GM23338 (cell line): Measurements from ENCODE around the gene NR1I2. TPM values are rescaled to one million over a fixed set of nuclear protein-coding genes. Genes with fewer than 3 reads are reported as not detected.

Source experiments
- ATAC-seq: fragments of 200-7000 bp; cut with Tn5 transposase; 3 replicates; pipeline ENCODE4 v1.9.1; 2020
- DNase-seq: peaks from one replicate; pipeline ENCODE4 v3.0.0-alpha.2; 2015; ENCODE audit warnings: low spot score
- H2AFZ ChIP-seq: fragments of 200-600 bp; sonication (generic); 2 replicates; pipeline ENCODE4 v1.8.0; 2016; ENCODE audit warnings: antibody characterized with exemption, mild to moderate bottlenecking, moderate library complexity
- H3F3A ChIP-seq: fragments of 200-600 bp; sonication (generic); replicated peaks from 2 replicates; pipeline ENCODE4 v1.8.0; 2017; ENCODE audit warnings: antibody characterized with exemption, mixed run types, low read depth
- H3K27ac ChIP-seq: fragments of 200-600 bp; sonication (generic); 2 replicates; pipeline ENCODE4 v1.6.1; 2016; ENCODE audit warnings: low read depth
- H3K27me3 ChIP-seq: fragments of 200-600 bp; sonication (generic); 2 replicates; pipeline ENCODE4 v1.8.0; 2016; ENCODE audit warnings: mild to moderate bottlenecking, mixed run types, moderate library complexity; ENCODE audit not compliant: insufficient read depth
- H3K36me3 ChIP-seq: fragments of 200-600 bp; sonication (generic); 2 replicates; pipeline ENCODE4 v1.8.0; 2016; ENCODE audit warnings: mild to moderate bottlenecking; ENCODE audit not compliant: insufficient read depth
- H3K4me1 ChIP-seq: fragments of 200-600 bp; sonication (generic); 2 replicates; pipeline ENCODE4 v1.8.0; 2016; ENCODE audit warnings: mild to moderate bottlenecking, moderate library complexity; ENCODE audit not compliant: insufficient read depth
- H3K4me2 ChIP-seq: fragments of 200-600 bp; sonication (generic); 2 replicates; pipeline ENCODE4 v1.7.1; 2017; ENCODE audit warnings: mixed run types
- H3K4me3 ChIP-seq: fragments of 200-600 bp; sonication (generic); 2 replicates; pipeline ENCODE4 v1.6.1; 2016; ENCODE audit warnings: mixed run types
- H3K79me2 ChIP-seq: fragments of 200-600 bp; sonication (generic); replicated peaks from 2 replicates; pipeline ENCODE4 v1.8.0; 2017; ENCODE audit warnings: mild to moderate bottlenecking; ENCODE audit not compliant: insufficient read depth
- H3K9me2 ChIP-seq: fragments of 200-600 bp; sonication (generic); 2 replicates; pipeline ENCODE4 v1.8.0; 2017; ENCODE audit not compliant: insufficient read depth
- H4K20me1 ChIP-seq: fragments of 200-600 bp; sonication (generic); replicated peaks from 2 replicates; pipeline ENCODE4 v1.8.0; 2017; ENCODE audit warnings: mild to moderate bottlenecking; ENCODE audit not compliant: insufficient read depth
- H3K27ac Mint-ChIP-seq: 2 replicates; pipeline ENCODE4 v1.8.0; 2020; ENCODE audit warnings: inconsistent platforms, mild to moderate bottlenecking, moderate library complexity, mixed read lengths
- H3K27me3 Mint-ChIP-seq: 3 replicates; pipeline ENCODE4 v1.8.0; 2022; ENCODE audit warnings: low read depth, mild to moderate bottlenecking, moderate library complexity, mixed read lengths, inconsistent platforms; ENCODE audit not compliant: insufficient read depth, poor library complexity
- H3K36me3 Mint-ChIP-seq: 3 replicates; pipeline ENCODE4 v1.8.0; 2021; ENCODE audit warnings: low read depth, mild to moderate bottlenecking, inconsistent platforms, moderate library complexity, mixed read lengths
- H3K4me1 Mint-ChIP-seq: 3 replicates; pipeline ENCODE4 v1.8.0; 2020; ENCODE audit warnings: mild to moderate bottlenecking, inconsistent platforms, mixed read lengths
- H3K4me3 Mint-ChIP-seq: 3 replicates; pipeline ENCODE4 v1.8.0; 2021; ENCODE audit warnings: moderate library complexity, mild to moderate bottlenecking, inconsistent platforms, mixed read lengths
- H3K9me3 Mint-ChIP-seq: 3 replicates; pipeline ENCODE4 v1.8.0; 2020; ENCODE audit warnings: moderate library complexity, mild to moderate bottlenecking, inconsistent platforms, mixed read lengths
- CREB1 ChIP-seq: fragments of 250-450 bp; sonication (Bioruptor Pico); IDR thresholded peaks from 2 replicates; pipeline ENCODE4 v1.5.0; 2020; ENCODE audit warnings: low read depth, mild to moderate bottlenecking, moderate library complexity
- CTCF ChIP-seq, 2 experiments: fragments of 200-600 bp in 1 of 2; sonication (generic) in 1 of 2; conservative IDR thresholded peaks; 2 replicates each; pipeline versions ENCODE4 v1.5.1 to v1.6.1; 2016 to 2017; ENCODE audit warnings: antibody characterized with exemption in 2 of 2, low read depth in 2 of 2, mild to moderate bottlenecking in 2 of 2, moderate library complexity in 1 of 2
- EZH2 ChIP-seq: fragments of 200-600 bp; sonication (generic); IDR thresholded peaks from one replicate; pipeline ENCODE4 v1.8.0; 2017; ENCODE audit warnings: antibody characterized with exemption, mild to moderate bottlenecking, low read depth; ENCODE audit not compliant: unreplicated experiment
- EZH2phosphoT487 ChIP-seq: fragments of 200-600 bp; sonication (generic); IDR thresholded peaks from one replicate; pipeline ENCODE4 v1.8.1; 2018; ENCODE audit warnings: antibody characterized with exemption; ENCODE audit not compliant: unreplicated experiment
- JUNB ChIP-seq: IDR thresholded peaks from one replicate; pipeline ENCODE4 v1.6.1; 2016; ENCODE audit warnings: antibody characterized with exemption; ENCODE audit not compliant: unreplicated experiment
- NANOG ChIP-seq: IDR thresholded peaks from 2 replicates; pipeline ENCODE4 v1.6.1; 2016; ENCODE audit warnings: antibody characterized with exemption, borderline replicate concordance
- POLR2AphosphoS5 ChIP-seq: IDR thresholded peaks from 2 replicates; pipeline ENCODE4 v1.6.1; 2016; ENCODE audit warnings: antibody characterized with exemption, low read depth
- STAT1 ChIP-seq: IDR thresholded peaks from one replicate; pipeline ENCODE4 v1.6.1; 2016; ENCODE audit warnings: antibody characterized with exemption; ENCODE audit not compliant: unreplicated experiment
- ZNF114 ChIP-seq: fragments of 250-450 bp; sonication (Bioruptor Pico); IDR thresholded peaks from 2 replicates; pipeline ENCODE4 v1.5.0; 2020; ENCODE audit warnings: mild to moderate bottlenecking, moderate library complexity
- ZNF331 ChIP-seq: fragments of 250-450 bp; sonication (Bioruptor Pico); IDR thresholded peaks from 2 replicates; pipeline ENCODE4 v1.5.0; 2020; ENCODE audit warnings: low read depth, mild to moderate bottlenecking, moderate library complexity
- ZNF462 ChIP-seq: fragments of 250-450 bp; sonication (Bioruptor Pico); IDR thresholded peaks from 2 replicates; pipeline ENCODE4 v1.5.0; 2020; ENCODE audit warnings: mild to moderate bottlenecking, moderate library complexity
- polyA plus RNA-seq: library from polyadenylated mRNA; unstranded; fragments of >200 nt; fragmentation: Nextera tagmentation; extraction: Ambion mirVana; gene quantifications from 2 replicates; pipeline ENCODE4 v1.2.1, GENCODE V29; 2016
- total RNA-seq: library from RNA; depleted of rRNA; stranded (reverse); fragments of >200 nt; shearing (Covaris generic); gene quantifications from 2 replicates; pipeline ENCODE4 v1.2.3, GENCODE V29; 2014
- TF ChIP-seq, protein P1 (sequence below): IDR thresholded peaks from one replicate; pipeline ENCODE4 v1.6.1; 2018; ENCODE audit warnings: antibody characterized with exemption; ENCODE audit not compliant: unreplicated experiment
- TF ChIP-seq, protein P2 (sequence below): IDR thresholded peaks from 2 replicates; pipeline ENCODE4 v1.6.1; 2016; ENCODE audit warnings: antibody characterized with exemption

NR1I2 gene
- total and polyA plus RNA-seq, 2 experiments from 2014 or later, result 0.89 to 4.4 TPM

DNA sequence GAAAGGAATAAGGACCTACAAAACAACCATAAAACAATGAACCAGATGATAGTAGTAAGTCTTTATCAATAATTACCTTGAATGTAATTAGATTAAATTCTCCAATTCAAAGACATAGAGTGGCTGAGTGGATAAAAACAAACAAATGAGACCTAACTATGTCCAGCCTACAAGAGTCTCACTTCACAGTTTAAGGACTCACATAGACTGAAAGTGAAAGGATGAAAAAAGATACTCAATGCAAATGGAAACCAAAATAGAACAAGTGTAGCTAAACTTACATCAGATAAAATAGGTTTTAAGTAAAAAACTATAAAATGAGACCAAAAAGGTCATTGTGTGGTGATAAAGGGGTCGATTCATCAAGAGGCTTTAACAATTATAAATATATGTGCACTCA lies 21.9 kb upstream of the NR1I2 start:
- Histone ChIP-seq H3K27ac (no peak overlapping the region), H3F3A (no peaks in the 10 kb centered on the region), H3K79me2 (no peaks in the 10 kb centered on the region), H3K27me3 (no peaks in the 10 kb centered on the region), H3K4me2 (no peak overlapping the region), H4K20me1 (no peaks in the 10 kb centered on the region), H3K9me2 (no peaks in the 10 kb centered on the region), H3K36me3 (no peaks in the 10 kb centered on the region), H3K4me1 (no peaks in the 10 kb centered on the region), H3K4me3 (no peak overlapping the region), H2AFZ (no peak overlapping the region)
- H3K36me3 Mint-ChIP-seq, result no peaks in the 10 kb centered on the region
- no peaks in the 10 kb centered on the region for H3K4me1 Mint-ChIP-seq
- TF ChIP-seq ZNF331 (no peak), EZH2phosphoT487 (no peak), CREB1 (CRISPR knock-in tag) (no peak), STAT1 (no peak), NANOG (no peak), CTCF (conservative IDR thresholded peaks at IDR 0.05; ENCODE audit: low read depth in 2 of 2) (no peak), ZNF114 (CRISPR knock-in tag) (no peak), JUNB (no peak), EZH2 (no peak), ZNF462 (CRISPR knock-in tag) (no peak), POLR2AphosphoS5 (no peak)
- TF ChIP-seq, protein P1, sequence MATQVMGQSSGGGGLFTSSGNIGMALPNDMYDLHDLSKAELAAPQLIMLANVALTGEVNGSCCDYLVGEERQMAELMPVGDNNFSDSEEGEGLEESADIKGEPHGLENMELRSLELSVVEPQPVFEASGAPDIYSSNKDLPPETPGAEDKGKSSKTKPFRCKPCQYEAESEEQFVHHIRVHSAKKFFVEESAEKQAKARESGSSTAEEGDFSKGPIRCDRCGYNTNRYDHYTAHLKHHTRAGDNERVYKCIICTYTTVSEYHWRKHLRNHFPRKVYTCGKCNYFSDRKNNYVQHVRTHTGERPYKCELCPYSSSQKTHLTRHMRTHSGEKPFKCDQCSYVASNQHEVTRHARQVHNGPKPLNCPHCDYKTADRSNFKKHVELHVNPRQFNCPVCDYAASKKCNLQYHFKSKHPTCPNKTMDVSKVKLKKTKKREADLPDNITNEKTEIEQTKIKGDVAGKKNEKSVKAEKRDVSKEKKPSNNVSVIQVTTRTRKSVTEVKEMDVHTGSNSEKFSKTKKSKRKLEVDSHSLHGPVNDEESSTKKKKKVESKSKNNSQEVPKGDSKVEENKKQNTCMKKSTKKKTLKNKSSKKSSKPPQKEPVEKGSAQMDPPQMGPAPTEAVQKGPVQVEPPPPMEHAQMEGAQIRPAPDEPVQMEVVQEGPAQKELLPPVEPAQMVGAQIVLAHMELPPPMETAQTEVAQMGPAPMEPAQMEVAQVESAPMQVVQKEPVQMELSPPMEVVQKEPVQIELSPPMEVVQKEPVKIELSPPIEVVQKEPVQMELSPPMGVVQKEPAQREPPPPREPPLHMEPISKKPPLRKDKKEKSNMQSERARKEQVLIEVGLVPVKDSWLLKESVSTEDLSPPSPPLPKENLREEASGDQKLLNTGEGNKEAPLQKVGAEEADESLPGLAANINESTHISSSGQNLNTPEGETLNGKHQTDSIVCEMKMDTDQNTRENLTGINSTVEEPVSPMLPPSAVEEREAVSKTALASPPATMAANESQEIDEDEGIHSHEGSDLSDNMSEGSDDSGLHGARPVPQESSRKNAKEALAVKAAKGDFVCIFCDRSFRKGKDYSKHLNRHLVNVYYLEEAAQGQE, result no peak
- TF ChIP-seq, protein P2, sequence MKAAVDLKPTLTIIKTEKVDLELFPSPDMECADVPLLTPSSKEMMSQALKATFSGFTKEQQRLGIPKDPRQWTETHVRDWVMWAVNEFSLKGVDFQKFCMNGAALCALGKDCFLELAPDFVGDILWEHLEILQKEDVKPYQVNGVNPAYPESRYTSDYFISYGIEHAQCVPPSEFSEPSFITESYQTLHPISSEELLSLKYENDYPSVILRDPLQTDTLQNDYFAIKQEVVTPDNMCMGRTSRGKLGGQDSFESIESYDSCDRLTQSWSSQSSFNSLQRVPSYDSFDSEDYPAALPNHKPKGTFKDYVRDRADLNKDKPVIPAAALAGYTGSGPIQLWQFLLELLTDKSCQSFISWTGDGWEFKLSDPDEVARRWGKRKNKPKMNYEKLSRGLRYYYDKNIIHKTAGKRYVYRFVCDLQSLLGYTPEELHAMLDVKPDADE, result no peak
- ATAC-seq, result no peak
- H3K4me3 Mint-ChIP-seq, result no peak overlapping the region
- H3K27ac Mint-ChIP-seq, result no peak overlapping the region
- no peaks in the 10 kb centered on the region for H3K27me3 Mint-ChIP-seq
- H3K9me3 Mint-ChIP-seq, result no peaks in the 10 kb centered on the region
- DNase-seq, result no peak
